HG03025 (cell line): Measurements from ENCODE around the gene ENO2.

Experiments
- ATAC-seq: cut with Tn5 transposase; IDR thresholded peaks from one replicate; pipeline ENCODE4 v1.9.1; 2021; ENCODE audit warnings: mild to moderate bottlenecking, moderate library complexity; ENCODE audit not compliant: unreplicated experiment, low FRiP score

Gene ENO2

DNA sequence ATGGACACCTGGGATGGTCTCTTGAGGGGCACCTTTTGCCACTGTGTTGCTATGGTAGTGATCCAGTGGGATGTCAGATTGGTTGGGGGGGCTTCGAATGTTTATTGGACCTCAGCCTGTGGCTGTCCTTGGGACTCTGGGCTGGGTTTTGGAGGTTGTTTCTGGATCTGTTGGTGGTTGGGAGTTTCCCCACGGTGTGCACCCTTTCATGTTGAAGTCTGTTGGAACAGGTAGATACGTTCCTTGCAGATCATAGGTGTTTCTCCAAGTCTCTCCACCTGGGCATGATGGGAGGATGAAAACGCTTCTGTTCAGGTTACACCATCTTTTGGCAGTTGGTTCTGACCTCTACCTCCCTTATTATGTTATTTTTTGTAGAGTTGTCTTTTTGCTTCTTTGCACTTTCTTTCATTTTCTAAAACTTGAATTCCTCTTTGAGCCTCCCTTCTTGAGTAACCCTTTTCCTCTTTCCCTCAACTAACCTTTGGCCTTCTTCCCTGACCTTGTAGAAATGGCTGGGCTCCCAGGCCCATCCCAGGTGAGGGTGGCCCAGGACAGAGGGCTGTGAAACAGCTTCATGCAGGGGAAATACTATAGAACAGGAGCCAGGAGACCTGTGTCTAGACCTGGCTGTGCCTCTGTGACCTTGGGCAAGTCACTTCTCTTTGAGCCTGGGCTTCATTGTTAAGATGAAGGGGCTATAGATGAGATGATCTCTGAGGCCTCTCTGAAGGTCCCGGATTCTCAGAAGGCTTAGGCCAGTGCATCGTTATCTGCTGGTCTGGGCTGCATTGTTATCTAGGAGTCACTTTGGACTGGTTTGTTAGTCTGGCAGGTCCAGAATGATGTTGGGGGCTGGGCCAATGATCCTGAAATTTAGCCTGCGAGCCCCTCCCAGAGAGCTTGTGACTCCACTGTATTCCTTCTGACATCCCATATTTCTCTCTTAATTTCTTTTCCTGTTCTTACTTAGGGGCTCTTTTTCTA, 15.4 kb downstream of the ENO2 start:
- ATAC-seq = no peak

DNA sequence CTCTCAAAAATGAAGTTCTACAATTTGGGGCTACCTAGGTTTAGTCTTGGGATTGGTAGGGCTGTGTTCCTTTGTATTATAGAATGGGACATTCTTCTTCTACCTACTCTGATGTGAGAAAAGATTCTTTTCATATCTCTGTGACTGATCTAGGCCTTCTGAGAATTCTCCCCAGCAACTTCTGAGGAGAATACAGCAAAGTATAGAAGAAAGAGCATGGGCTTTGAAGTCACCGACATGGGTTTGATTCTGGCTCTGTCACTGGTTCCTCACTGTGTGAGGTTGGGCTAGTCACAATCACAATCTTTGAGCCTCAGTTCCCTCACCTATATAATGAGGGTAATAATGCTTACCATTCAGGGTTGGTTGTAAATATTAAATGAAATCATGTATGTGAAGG, 18.4 kb downstream of the ENO2 start:
- ATAC-seq = no peak

DNA sequence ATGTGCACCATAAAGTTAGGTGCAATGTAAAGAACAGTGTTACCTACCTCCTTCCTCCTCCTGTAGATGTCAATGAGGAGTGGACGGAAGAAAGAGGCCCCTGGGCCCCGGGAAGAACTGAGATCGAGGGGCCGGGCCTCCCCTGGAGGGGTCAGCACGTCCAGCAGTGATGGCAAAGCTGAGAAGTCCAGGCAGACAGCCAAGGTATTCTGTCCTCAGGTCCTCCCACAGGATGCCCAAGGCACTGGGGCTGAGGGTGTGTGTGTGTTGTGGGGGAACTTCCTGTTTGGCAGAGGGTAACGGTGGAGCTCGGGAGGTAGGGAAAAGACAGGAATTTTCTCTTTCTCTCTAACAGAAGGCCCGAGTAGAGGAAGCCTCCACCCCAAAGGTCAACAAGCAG, 19.7 kb downstream of the ENO2 start:
- ATAC-seq = no peak

DNA sequence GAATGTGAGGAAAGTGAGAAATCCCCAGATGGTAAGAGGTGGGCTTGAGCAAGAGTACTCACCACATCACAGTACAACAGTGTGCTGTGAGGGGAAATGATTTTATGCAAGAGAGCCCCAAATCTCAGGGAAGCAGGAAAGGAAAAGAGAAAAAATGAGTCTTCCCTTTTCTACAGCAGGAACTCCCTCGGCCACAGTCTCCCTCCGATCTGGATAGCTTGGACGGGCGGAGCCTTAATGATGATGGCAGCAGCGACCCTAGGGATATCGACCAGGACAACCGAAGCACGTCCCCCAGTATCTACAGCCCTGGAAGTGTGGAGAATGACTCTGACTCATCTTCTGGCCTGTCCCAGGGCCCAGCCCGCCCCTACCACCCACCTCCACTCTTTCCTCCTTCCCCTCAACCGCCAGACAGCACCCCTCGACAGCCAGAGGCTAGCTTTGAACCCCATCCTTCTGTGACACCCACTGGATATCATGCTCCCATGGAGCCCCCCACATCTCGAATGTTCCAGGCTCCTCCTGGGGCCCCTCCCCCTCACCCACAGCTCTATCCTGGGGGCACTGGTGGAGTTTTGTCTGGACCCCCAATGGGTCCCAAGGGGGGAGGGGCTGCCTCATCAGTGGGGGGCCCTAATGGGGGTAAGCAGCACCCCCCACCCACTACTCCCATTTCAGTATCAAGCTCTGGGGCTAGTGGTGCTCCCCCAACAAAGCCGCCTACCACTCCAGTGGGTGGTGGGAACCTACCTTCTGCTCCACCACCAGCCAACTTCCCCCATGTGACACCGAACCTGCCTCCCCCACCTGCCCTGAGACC, 21.2 kb downstream of the ENO2 start:
- no peak for ATAC-seq

DNA sequence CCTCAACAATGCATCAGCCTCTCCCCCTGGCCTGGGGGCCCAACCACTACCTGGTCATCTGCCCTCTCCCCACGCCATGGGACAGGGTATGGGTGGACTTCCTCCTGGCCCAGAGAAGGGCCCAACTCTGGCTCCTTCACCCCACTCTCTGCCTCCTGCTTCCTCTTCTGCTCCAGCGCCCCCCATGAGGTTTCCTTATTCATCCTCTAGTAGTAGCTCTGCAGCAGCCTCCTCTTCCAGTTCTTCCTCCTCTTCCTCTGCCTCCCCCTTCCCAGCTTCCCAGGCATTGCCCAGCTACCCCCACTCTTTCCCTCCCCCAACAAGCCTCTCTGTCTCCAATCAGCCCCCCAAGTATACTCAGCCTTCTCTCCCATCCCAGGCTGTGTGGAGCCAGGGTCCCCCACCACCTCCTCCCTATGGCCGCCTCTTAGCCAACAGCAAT, 21.8 kb downstream of the ENO2 start:
- no peak for ATAC-seq

DNA sequence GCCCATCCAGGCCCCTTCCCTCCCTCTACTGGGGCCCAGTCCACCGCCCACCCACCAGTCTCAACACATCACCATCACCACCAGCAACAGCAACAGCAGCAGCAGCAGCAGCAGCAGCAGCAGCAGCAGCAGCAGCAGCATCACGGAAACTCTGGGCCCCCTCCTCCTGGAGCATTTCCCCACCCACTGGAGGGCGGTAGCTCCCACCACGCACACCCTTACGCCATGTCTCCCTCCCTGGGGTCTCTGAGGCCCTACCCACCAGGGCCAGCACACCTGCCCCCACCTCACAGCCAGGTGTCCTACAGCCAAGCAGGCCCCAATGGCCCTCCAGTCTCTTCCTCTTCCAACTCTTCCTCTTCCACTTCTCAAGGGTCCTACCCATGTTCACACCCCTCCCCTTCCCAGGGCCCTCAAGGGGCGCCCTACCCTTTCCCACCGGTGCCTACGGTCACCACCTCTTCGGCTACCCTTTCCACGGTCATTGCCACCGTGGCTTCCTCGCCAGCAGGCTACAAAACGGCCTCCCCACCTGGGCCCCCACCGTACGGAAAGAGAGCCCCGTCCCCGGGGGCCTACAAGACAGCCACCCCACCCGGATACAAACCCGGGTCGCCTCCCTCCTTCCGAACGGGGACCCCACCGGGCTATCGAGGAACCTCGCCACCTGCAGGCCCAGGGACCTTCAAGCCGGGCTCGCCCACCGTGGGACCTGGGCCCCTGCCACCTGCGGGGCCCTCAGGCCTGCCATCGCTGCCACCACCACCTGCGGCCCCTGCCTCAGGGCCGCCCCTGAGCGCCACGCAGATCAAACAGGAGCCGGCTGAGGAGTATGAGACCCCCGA, 22.5 kb downstream of the ENO2 start:
- no peak for ATAC-seq

DNA sequence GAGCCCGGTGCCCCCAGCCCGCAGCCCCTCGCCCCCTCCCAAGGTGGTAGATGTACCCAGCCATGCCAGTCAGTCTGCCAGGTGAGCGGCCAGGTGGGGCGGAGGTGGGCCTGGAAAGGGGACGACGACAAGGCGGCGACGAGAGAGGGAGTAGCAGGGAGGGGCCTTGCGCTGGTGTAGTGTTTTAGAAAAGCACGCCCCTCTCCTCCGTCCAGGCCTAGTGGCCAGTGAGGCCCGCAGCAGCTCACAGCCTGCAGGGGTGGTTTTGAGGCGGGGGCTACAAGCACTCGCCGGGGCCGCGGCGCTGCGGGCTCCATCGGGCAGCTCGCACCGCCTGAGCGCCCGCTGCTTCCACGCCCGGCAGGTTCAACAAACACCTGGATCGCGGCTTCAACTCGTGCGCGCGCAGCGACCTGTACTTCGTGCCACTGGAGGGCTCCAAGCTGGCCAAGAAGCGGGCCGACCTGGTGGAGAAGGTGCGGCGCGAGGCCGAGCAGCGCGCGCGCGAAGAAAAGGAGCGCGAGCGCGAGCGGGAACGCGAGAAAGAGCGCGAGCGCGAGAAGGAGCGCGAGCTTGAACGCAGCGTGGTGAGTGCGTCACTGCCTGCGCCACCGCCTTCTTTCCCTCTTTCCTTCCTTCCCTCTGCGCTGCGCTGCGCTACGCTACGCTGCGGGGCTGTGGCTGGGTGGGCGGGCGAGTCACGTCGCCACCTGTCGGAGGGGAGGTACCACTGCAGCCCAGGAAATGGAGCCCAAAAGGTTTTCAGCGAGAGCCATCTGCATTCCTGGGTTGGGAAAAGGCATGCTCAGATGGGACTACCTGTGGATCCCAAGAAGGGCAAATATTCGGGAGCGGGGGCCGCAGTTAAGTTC, 23.3 kb downstream of the ENO2 start:
- peak; percentile 63 for ATAC-seq

DNA sequence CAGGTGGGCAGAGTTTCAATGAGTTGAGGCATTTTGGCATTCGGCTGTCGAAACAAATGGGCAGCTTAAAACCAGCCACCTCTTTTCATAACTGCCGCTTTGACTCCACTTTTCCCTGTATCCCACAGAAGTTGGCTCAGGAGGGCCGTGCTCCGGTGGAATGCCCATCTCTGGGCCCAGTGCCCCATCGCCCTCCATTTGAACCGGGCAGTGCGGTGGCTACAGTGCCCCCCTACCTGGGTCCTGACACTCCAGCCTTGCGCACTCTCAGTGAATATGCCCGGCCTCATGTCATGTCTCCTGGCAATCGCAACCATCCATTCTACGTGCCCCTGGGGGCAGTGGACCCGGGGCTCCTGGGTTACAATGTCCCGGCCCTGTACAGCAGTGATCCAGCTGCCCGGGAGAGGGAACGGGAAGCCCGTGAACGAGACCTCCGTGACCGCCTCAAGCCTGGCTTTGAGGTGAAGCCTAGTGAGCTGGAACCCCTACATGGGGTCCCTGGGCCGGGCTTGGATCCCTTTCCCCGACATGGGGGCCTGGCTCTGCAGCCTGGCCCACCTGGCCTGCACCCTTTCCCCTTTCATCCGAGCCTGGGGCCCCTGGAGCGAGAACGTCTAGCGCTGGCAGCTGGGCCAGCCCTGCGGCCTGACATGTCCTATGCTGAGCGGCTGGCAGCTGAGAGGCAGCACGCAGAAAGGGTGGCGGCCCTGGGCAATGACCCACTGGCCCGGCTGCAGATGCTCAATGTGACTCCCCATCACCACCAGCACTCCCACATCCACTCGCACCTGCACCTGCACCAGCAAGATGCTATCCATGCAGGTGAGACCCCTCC, 24.2 kb downstream of the ENO2 start:
- no peak for ATAC-seq

DNA sequence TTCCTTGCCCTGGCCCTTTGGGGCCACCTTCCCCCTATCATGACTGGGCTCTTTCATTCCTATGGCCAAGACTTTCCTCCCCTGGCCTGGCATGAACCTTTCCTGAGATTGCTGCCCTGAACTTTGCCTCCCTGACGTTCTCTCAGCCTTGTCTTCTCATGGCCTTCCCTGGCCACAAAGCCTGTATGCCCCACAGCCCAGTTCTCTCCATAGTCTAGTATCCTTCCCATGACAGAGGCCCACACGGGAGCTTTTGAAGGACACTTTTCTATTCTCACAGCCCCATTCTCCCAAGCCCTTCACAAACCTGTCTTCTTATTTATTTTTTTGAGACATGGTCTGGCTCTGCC, 24.8 kb downstream of the ENO2 start:
- no peak for ATAC-seq

DNA sequence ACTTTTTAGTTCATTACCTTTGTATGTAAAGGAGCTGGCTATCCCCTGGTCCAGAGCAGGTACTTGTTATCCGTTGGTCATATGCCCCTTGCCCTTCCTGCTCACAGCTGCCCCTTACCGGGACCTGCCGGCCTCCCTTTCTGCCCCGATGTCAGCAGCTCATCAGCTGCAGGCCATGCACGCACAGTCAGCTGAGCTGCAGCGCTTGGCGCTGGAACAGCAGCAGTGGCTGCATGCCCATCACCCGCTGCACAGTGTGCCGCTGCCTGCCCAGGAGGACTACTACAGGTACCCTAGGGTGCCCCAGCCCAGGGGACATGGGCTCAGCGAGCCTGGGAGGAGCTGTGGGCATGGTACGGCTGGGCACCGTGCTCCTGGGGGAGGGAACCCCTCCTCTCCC, 26.9 kb downstream of the ENO2 start:
- ATAC-seq = no peak

DNA sequence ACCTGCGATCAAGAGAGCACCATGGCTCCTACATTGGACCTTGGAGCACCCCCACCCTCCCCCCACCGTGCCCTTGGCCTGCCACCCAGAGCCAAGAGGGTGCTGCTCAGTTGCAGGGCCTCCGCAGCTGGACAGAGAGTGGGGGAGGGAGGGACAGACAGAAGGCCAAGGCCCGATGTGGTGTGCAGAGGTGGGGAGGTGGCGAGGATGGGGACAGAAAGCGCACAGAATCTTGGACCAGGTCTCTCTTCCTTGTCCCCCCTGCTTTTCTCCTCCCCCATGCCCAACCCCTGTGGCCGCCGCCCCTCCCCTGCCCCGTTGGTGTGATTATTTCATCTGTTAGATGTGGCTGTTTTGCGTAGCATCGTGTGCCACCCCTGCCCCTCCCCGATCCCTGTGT, 27.4 kb downstream of the ENO2 start:
- ATAC-seq = no peak

DNA sequence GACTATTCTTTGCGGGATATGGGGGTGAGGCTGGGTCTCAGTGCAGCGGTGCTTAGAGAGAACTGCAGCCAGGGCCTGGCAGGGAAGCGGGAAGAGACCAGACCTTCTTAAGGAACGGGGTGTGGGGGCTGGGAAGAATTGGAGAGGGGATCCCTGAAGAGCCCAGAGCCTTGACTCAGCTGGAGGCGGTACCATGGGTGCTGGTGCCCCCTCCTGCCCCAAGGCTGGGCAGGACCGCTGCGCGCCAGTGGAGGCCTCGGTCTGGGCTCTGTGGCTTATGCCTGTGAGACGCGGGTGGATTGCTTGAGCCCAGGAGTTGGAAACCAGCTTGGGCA, 27.9 kb downstream of the ENO2 start:
- ATAC-seq = no peak

DNA sequence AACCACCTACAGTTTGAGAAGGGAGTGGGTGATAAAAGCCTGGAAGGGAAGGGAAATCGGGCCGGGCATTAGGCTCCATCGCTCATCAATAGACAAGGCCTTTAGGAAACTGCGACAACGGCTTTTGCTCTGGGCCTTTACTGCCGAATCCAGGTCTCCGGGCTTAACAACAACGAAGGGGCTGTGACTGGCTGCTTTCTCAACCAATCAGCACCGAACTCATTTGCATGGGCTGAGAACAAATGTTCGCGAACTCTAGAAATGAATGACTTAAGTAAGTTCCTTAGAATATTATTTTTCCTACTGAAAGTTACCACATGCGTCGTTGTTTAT, 29.0 kb downstream of the ENO2 start:
- ATAC-seq = peak; percentile 10

DNA sequence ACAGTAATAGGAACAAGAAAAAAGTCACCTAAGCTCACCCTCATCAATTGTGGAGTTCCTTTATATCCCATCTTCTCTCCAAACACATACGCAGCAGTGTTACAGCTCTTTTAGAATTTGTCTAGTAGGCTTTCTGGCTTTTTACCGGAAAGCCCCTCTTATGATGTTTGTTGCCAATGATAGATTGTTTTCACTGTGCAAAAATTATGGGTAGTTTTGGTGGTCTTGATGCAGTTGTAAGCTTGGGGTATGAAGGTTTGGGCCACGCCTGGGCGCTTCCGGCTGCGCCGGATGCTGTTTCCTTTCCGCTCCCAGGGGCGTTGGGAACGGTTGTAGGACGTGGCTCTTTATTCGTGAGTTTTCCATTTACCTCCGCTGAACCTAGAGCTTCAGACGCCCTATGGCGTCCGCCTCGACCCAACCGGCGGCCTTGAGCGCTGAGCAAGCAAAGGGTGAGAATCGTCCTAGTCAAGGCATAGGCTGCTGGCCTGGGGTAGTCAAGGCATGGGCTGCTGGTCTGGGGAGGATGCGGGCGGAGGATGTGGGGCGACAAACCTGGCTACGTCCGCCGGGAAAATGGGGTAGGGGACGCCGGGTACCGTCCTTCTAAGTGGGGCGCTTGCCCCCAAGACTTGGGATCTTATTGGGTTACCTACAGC, 29.5 kb downstream of the ENO2 start, which contains the start of the genes C12orf57 and RNU7-1:
C12orf57 (plus strand) TSS at position 301 of the 659 bp plus-strand sequence; CDS start at position 401, 100 bp downstream.
RNU7-1 (plus strand) TSS at position 95 of the 659 bp plus-strand sequence.
- ATAC-seq = peak; percentile 24

DNA sequence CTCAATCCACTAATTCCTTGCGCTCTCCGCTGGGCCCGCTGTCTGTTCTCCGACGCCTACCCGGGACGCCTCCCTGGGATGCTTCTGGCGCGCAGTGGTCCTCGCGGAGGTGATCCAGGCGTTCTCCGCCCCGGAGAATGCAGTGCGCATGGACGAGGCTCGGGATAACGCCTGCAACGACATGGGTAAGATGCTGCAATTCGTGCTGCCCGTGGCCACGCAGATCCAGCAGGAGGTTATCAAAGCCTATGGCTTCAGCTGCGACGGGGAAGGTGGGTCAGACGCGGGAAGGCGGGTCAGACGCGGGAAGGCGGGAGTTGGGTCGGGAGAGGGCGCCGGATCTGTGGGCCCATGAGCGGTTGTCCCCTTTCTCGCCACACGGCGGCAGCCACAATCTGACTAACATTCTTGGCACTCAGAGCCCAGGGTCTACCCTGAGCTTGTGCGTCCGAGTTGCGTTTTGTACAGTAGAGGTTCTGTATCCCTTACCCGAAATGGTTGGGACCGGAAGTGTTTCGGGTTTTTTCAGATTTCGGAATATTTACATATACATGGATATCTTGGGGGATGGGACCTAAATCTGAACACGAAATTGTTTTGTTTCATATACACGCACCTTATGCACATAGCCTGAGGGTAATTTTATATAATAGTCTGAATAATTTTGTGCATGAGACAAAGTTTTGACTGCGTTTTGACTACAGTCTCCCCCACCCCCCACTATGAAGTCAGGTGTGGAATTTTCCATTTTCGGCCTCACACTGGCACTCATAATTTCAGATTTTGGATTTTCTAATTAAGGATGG, 30.2 kb downstream of the ENO2 start:
- peak; percentile 26 for ATAC-seq

DNA sequence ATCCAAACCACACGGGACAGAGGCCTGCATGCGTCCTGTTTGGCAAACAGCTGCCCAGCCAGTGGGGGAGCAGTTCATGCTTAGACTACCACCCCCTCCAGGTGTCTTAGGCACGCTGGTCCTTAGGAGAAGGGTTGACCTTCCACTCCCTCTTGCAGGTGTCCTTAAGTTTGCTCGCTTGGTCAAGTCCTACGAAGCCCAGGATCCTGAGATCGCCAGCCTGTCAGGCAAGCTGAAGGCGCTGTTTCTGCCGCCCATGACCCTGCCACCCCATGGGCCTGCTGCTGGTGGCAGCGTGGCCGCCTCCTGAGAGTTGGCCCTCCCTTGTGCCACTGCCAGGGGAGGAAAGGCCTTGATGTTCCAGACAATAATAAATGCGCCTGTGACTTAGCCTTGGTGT, 31.2 kb downstream of the ENO2 start:
- no peak for ATAC-seq
